K562 (cell line): ENCODE results near the gene SULT2A1. TPM values are rescaled to one million over a fixed set of nuclear protein-coding genes. Genes with fewer than 3 reads are reported as not detected.

Experiments
- ATAC-seq: fragments of 200-7000 bp; cut with Tn5 transposase; 3 replicates; pipeline ENCODE4 v1.9.1; 2020; ENCODE audit warnings: moderate library complexity
- BruUV-seq: library from RNA; stranded (reverse); fragments of 400-500 nt; replicated peaks from 2 replicates; lab custom pipeline; 2021; lab: Mats Ljungman, UMichigan
- CTCF ChIA-PET: fragments of 300-600 bp; formaldehyde crosslinking; extraction: SDS; loops from one replicate; lab custom pipeline; 2021; ENCODE audit warnings: low intra/inter-chr PET ratio; lab: Yijun Ruan, JAX
- POLR2A ChIA-PET: fragments of 300-600, 350-650 bp; sonication (Branson Sonifier 250); formaldehyde crosslinking; extraction: SDS; loops from one replicate; lab custom pipeline; 2021; ENCODE audit warnings: antibody characterized with exemption, inconsistent platforms; lab: Yijun Ruan, JAX
- DNase-seq, 4 experiments: peaks; one replicate each; pipeline versions ENCODE4 v3.0.0 to v3.0.0-alpha.2; 2011 to 2018; ENCODE audit warnings: low spot score in 3 of 4, mixed read lengths in 3 of 4; ENCODE audit errors: extremely low read depth in 1 of 4
- FAIRE-seq: peaks from 2 replicates; lab custom pipeline; 2011; peaks lifted over from hg19 to GRCh38; lab: Jason Lieb, UNC
- H2AFZ ChIP-seq: 2 replicates; pipeline ENCODE4 v1.6.0; 2011; ENCODE audit warnings: low read depth, low read length, control low read depth, inconsistent platforms
- H3K27ac ChIP-seq: fragments of 200-600 bp; 3 replicates; pipeline ENCODE4 v1.8.0; 2011; ENCODE audit warnings: low read depth, mild to moderate bottlenecking, control low read depth, inconsistent platforms, low read length, moderate library complexity, mixed read lengths; ENCODE audit errors: extremely low read depth
- H3K27me3 ChIP-seq, 2 experiments: fragments of 300-600 bp in 1 of 2; 2 replicates in 1 of 2; 3 replicates in 1 of 2; pipeline versions ENCODE4 v1.6.0 to v1.8.0; 2011; ENCODE audit warnings: inconsistent platforms in 2 of 2, low read length in 2 of 2, mild to moderate bottlenecking in 1 of 2, mixed read lengths in 1 of 2, moderate library complexity in 1 of 2; ENCODE audit not compliant: control insufficient read depth in 2 of 2, insufficient read depth in 2 of 2
- H3K36me3 ChIP-seq: fragments of 300-600 bp; 3 replicates; pipeline ENCODE4 v1.8.0; 2011; ENCODE audit warnings: mild to moderate bottlenecking, low read length, inconsistent platforms; ENCODE audit not compliant: control insufficient read depth, insufficient read depth
- H3K4me1 ChIP-seq, 2 experiments: fragments of 200-600 bp in 1 of 2; replicated peaks in 1 of 2; 2 replicates in 1 of 2; 3 replicates in 1 of 2; pipeline versions ENCODE4 v1.5.1 to v1.8.0; 2011; ENCODE audit warnings: inconsistent platforms in 2 of 2, low read length in 2 of 2, mild to moderate bottlenecking in 1 of 2, mixed read lengths in 1 of 2, moderate library complexity in 1 of 2; ENCODE audit not compliant: control insufficient read depth in 2 of 2, insufficient read depth in 2 of 2
- H3K4me2 ChIP-seq: 2 replicates; pipeline ENCODE4 v1.6.1; 2011; ENCODE audit warnings: low read length, control low read depth, inconsistent platforms, mixed read lengths; ENCODE audit not compliant: insufficient read depth
- H3K4me3 ChIP-seq: fragments of 200-600 bp; sonication (generic), shearing (Covaris generic); 2 replicates; pipeline ENCODE4 v1.5.1; 2016; ENCODE audit warnings: control low read depth, inconsistent platforms
- H3K79me2 ChIP-seq: fragments of 200-600 bp; 3 replicates; pipeline ENCODE4 v1.8.0; 2011; ENCODE audit warnings: low read length, inconsistent platforms; ENCODE audit not compliant: control insufficient read depth, insufficient read depth
- H3K9ac ChIP-seq, 2 experiments: 2 replicates each; pipeline versions ENCODE4 v1.6.0 to v1.6.1; 2011; ENCODE audit warnings: low read depth in 2 of 2, low read length in 2 of 2, control low read depth in 1 of 2, inconsistent platforms in 1 of 2, mild to moderate bottlenecking in 1 of 2, mixed read lengths in 1 of 2; ENCODE audit not compliant: insufficient read depth in 1 of 2
- H3K9me1 ChIP-seq: one replicate; pipeline ENCODE4 v1.6.0; 2011; ENCODE audit warnings: inconsistent platforms, mild to moderate bottlenecking, low read length, moderate library complexity; ENCODE audit not compliant: control insufficient read depth, insufficient read depth
- H3K9me3 ChIP-seq: replicated peaks from 2 replicates; pipeline ENCODE4 v1.5.1; 2011; ENCODE audit warnings: low read depth, low read length, inconsistent platforms; ENCODE audit not compliant: control insufficient read depth, insufficient read depth
- H4K20me1 ChIP-seq: replicated peaks from 2 replicates; pipeline ENCODE4 v1.6.1; 2011; ENCODE audit warnings: low read length, inconsistent platforms, mixed read lengths; ENCODE audit not compliant: control insufficient read depth, insufficient read depth
- FOSL1 ChIP-seq: fragments of 200-800 bp; sonication (Bioruptor generic); conservative IDR thresholded peaks from 2 replicates; pipeline ENCODE4 v1.6.1; 2016; ENCODE audit warnings: missing genetic modification characterization, missing compliant biosample characterization
- JUN ChIP-seq, 2 experiments: sonication (generic) in 1 of 2; formaldehyde crosslinking in 1 of 2; IDR thresholded peaks; 2 replicates each; pipeline versions ENCODE4 v1.6.1 to v1.8.0; 2012 to 2022; ENCODE audit warnings: borderline replicate concordance in 2 of 2, mild to moderate bottlenecking in 2 of 2, improper control_type of control experiment in 1 of 2, low read depth in 1 of 2, low read length in 1 of 2, missing genetic modification reagents in 1 of 2
- RBM15 ChIP-seq: fragments of 200-400 bp; formaldehyde crosslinking; IDR thresholded peaks from 2 replicates; pipeline ENCODE4 v1.6.1; 2018; ENCODE audit warnings: mild to moderate bottlenecking, low read length, moderate library complexity; ENCODE audit not compliant: insufficient read depth
- YY1 ChIP-seq, 3 experiments: IDR thresholded peaks; 2 replicates each; pipeline ENCODE4 v1.6.1; 2011; ENCODE audit warnings: low read length in 2 of 3, mild to moderate bottlenecking in 2 of 3, moderate library complexity in 2 of 3, borderline replicate concordance in 1 of 3, control low read depth in 1 of 3, low read depth in 1 of 3; ENCODE audit not compliant: insufficient read depth in 3 of 3, insufficient replicate concordance in 2 of 3, control insufficient read depth in 1 of 3, insufficient read length in 1 of 3; ENCODE audit errors: extremely low read depth in 1 of 3
- ZNF165 ChIP-seq: fragments of 250-450 bp; sonication (Bioruptor Pico); IDR thresholded peaks from 2 replicates; pipeline ENCODE4 v1.4.0; 2020; ENCODE audit warnings: borderline replicate concordance
- ZNF57 ChIP-seq: fragments of 450-650 bp; formaldehyde crosslinking; IDR thresholded peaks from 2 replicates; pipeline ENCODE4 v1.4.0; 2020; ENCODE audit warnings: mild to moderate bottlenecking, moderate library complexity
- WGBS: fragments of 100-300 bp; shearing (Covaris generic); methylation state at CpG from one replicate; pipeline ENCODE4 v1.1.6; 2016; ENCODE audit warnings: low coverage, mixed read lengths; ENCODE audit not compliant: insufficient coverage; ENCODE audit errors: missing lambda C conversion rate; 5-methylcytosine and 5-hydroxymethylcytosine counted together
- in situ Hi-C: fragments of 300-500 bp; cut with MboI; formaldehyde crosslinking; loops from 4 replicates; pipeline ENCODE4 v1.15.0; 2018; ENCODE audit warnings: inconsistent platforms, mixed read lengths
- intact Hi-C: fragments of 100-400 bp; cut with micrococcal nuclease; formaldehyde crosslinking; loops from 2 replicates; pipeline ENCODE4 v1.14.2; 2022
- polyA plus RNA-seq, 8 experiments: library from polyadenylated mRNA; depleted of rRNA in 4 of 8; stranded (reverse) in 5 of 8; unstranded in 3 of 8; fragments of >200 nt; fragmentation: Nextera tagmentation in 2 of 8; fragmentation: Illumina TruSeq in 1 of 8; extraction: Ambion mirVana in 2 of 8; extraction: Trizol in 1 of 8; gene quantifications; 2 replicates each; pipeline versions ENCODE4 v1.2.1 to v1.2.3, GENCODE V29; 2011 to 2014; ENCODE audit warnings: inconsistent platforms in 1 of 8, missing spikeins in 1 of 8
- total RNA-seq, 7 experiments: library from RNA; depleted of rRNA in 6 of 7; stranded (reverse); fragments of >200 nt in 6 of 7; fragmentation: Illumina TruSeq in 2 of 7; extraction: Trizol in 2 of 7; gene quantifications; 2 replicates each; pipeline versions ENCODE4 v1.2.1 to v1.2.3, GENCODE V29; 2011 to 2021; ENCODE audit warnings: low replicate concordance in 1 of 7
- TF ChIP-seq, protein P1 (sequence below), 2 experiments: fragments of 450-650 bp; formaldehyde crosslinking in 1 of 2; IDR thresholded peaks; 2 replicates each; pipeline versions ENCODE4 v1.4.0 to v1.6.1; 2014 to 2020; ENCODE audit warnings: mild to moderate bottlenecking in 2 of 2, borderline replicate concordance in 1 of 2, low read depth in 1 of 2

The SULT2A1 gene
- total and polyA plus RNA-seq, 9 of the 15 experiments (the other 6 are each of a cell fraction or from before 2014, with no cell fraction given), result 0.03 to 0.25 (median 0.07) TPM; not detected in 4

DNA sequence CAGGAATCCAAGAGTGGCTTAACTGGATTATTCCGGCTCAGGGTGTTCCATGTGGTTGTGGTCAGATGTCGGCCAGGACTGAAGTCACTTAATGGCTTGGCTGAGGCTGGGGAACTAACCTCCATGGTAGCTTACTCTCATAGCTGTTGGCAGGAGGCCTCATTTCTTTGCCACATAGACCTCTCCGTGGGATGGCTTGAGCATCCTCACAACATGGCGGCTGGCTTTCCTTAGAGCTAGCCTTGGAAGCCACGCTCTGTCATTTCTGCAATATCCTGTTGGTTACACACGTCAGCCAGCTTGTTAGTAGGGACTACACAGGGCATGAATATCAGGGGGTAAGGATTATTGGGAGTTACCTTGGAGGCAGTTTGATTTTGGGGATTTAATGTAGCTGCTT is 59.3 kb downstream of the SULT2A1 start:
- TF ChIP-seq YY1 (IDR thresholded peaks at IDR 0.05; ENCODE audit: borderline replicate concordance in 1 of 3, control insufficient read depth in 1 of 3, extremely low read depth in 1 of 3, insufficient read depth in 3 of 3, insufficient read length in 1 of 3, insufficient replicate concordance in 2 of 3, low read depth in 1 of 3, low read length in 2 of 3), result peak in 1 of 3 experiments; percentile 77
- TF ChIP-seq ZNF165 (CRISPR knock-in tag), result no peak
- TF ChIP-seq ZNF57 (CRISPR knock-in tag), result no peak
- TF ChIP-seq JUN (IDR thresholded peaks at IDR 0.05; ENCODE audit: borderline replicate concordance, low read depth, low read length), result no peak
- no peak for TF ChIP-seq JUN (CRISPR knock-in tag; IDR thresholded peaks at IDR 0.05; ENCODE audit: borderline replicate concordance)
- no peak for TF ChIP-seq FOSL1 (tag)
- TF ChIP-seq RBM15, result no peak
- TF ChIP-seq, protein P1, sequence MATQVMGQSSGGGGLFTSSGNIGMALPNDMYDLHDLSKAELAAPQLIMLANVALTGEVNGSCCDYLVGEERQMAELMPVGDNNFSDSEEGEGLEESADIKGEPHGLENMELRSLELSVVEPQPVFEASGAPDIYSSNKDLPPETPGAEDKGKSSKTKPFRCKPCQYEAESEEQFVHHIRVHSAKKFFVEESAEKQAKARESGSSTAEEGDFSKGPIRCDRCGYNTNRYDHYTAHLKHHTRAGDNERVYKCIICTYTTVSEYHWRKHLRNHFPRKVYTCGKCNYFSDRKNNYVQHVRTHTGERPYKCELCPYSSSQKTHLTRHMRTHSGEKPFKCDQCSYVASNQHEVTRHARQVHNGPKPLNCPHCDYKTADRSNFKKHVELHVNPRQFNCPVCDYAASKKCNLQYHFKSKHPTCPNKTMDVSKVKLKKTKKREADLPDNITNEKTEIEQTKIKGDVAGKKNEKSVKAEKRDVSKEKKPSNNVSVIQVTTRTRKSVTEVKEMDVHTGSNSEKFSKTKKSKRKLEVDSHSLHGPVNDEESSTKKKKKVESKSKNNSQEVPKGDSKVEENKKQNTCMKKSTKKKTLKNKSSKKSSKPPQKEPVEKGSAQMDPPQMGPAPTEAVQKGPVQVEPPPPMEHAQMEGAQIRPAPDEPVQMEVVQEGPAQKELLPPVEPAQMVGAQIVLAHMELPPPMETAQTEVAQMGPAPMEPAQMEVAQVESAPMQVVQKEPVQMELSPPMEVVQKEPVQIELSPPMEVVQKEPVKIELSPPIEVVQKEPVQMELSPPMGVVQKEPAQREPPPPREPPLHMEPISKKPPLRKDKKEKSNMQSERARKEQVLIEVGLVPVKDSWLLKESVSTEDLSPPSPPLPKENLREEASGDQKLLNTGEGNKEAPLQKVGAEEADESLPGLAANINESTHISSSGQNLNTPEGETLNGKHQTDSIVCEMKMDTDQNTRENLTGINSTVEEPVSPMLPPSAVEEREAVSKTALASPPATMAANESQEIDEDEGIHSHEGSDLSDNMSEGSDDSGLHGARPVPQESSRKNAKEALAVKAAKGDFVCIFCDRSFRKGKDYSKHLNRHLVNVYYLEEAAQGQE (IDR thresholded peaks at IDR 0.05; ENCODE audit: borderline replicate concordance), result peak; percentile 17; the same call in 1 of the 2 replicates
- TF ChIP-seq, protein P1 (CRISPR knock-in tag; IDR thresholded peaks at IDR 0.05; ENCODE audit: low read depth), result no peak
- ATAC-seq, result no peak
- ChIA-PET CTCF (no interaction called here), POLR2A (interaction anchor here (1.0 to 2.2 kb wide), 2 partner anchors 9 to 22 kb away, joined by 3 to 6 read pairs; no protein-coding TSS in a partner anchor)
- intact Hi-C loops, result no loop called here
- H4K20me1 ChIP-seq, result no peaks in the 10 kb centered on the region
- no peak for FAIRE-seq
- H3K4me3 ChIP-seq, result no peak overlapping the region
- no peaks in the 10 kb centered on the region for H3K9me3 ChIP-seq
- no peak overlapping the region for H3K4me2 ChIP-seq
- peaks cover 0 to 3% of the 10 kb centered on the region in 2 experiments; a peak in 1 of 5 replicates for H3K4me1 ChIP-seq
- BruUV-seq, result no TSS peak
- no peaks in the 10 kb centered on the region for H3K9me1 ChIP-seq
- 6% methylated on average over 6 of the region's 6 CpGs for WGBS
- no peak for DNase-seq
- no peak overlapping the region for H3K9ac ChIP-seq
- H3K27me3 ChIP-seq, result peaks cover 8 to 44% of the 10 kb centered on the region in 2 experiments
- no peak overlapping the region for H2AFZ ChIP-seq
- in situ Hi-C loops, result no loop called here
- H3K79me2 ChIP-seq, result no peaks in the 10 kb centered on the region
- H3K27ac ChIP-seq, result no peak overlapping the region
- H3K36me3 ChIP-seq, result no peaks in the 10 kb centered on the region
